Choroid plexus epithelial cell (primary cell): ENCODE measurements around the gene APOC1.

Source experiments
- DNase-seq: peaks from one replicate; pipeline ENCODE4 v3.0.0-alpha.2; 2010; ENCODE audit warnings: low read depth
- H3K4me3 ChIP-seq: 2 replicates; pipeline ENCODE4 v1.5.1; 2011; ENCODE audit warnings: low read depth, mild to moderate bottlenecking, control low read depth, low read length, moderate library complexity
- TF ChIP-seq, protein P1 (sequence below): conservative IDR thresholded peaks from 2 replicates; pipeline ENCODE4 v1.5.1; 2011; ENCODE audit warnings: low read depth, mild to moderate bottlenecking, control low read depth, inconsistent platforms, low read length, moderate library complexity

APOC1 gene

DNA sequence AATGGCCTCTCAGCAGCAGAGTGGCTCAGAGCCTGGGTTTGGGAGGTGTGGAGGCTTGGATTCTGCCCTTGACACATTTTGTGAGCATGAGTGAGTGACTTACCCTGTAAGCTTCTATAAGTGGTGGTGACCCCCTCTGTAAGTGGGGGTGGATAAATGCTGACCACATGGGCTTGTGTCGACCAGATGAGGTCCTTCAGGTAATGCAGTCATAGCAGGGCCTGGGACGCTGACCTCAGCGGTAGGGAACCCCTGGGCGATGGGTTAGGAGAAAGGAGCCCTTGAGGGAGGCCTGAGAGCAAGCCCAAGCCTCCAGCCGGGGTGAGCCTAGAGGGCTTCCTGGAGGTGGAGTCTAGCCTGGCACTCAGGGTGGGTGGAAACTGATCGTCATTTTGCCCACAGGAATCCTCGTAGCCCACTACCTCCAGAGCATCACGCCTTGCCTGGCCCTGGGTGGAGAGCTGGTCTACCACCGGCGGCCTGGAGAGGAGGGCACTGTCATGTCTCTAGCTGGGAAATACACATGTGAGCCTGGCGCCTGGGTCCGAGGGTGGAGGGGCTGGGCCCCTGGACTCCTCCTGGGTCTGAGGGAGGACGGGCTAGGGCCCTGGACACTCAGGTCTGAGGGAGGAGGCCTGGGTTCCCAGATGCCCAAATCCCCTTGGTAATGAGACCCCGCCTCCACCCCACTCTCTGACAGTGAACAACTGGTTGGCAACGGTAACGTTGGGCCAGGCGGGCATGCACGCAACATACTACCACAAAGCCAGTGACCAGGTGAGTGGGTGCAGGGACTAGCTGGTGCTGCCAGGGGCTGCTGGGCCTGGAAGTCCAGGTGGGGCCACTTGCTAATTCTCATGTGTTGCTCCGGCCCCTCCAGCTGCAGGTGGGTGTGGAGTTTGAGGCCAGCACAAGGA lies 13.8 kb upstream of the APOC1 start:
- TF ChIP-seq, protein P1, sequence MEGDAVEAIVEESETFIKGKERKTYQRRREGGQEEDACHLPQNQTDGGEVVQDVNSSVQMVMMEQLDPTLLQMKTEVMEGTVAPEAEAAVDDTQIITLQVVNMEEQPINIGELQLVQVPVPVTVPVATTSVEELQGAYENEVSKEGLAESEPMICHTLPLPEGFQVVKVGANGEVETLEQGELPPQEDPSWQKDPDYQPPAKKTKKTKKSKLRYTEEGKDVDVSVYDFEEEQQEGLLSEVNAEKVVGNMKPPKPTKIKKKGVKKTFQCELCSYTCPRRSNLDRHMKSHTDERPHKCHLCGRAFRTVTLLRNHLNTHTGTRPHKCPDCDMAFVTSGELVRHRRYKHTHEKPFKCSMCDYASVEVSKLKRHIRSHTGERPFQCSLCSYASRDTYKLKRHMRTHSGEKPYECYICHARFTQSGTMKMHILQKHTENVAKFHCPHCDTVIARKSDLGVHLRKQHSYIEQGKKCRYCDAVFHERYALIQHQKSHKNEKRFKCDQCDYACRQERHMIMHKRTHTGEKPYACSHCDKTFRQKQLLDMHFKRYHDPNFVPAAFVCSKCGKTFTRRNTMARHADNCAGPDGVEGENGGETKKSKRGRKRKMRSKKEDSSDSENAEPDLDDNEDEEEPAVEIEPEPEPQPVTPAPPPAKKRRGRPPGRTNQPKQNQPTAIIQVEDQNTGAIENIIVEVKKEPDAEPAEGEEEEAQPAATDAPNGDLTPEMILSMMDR = no peak
- no peak overlapping the region for H3K4me3 ChIP-seq
- DNase-seq = no peak

- no peak overlapping the region for H3K4me3 ChIP-seq
- no peak for DNase-seq
- TF ChIP-seq, protein P1 = no peak
Measured at GRCh38 chr19:44903216-44903601, 11.2 kb upstream of the APOC1 start.

DNA sequence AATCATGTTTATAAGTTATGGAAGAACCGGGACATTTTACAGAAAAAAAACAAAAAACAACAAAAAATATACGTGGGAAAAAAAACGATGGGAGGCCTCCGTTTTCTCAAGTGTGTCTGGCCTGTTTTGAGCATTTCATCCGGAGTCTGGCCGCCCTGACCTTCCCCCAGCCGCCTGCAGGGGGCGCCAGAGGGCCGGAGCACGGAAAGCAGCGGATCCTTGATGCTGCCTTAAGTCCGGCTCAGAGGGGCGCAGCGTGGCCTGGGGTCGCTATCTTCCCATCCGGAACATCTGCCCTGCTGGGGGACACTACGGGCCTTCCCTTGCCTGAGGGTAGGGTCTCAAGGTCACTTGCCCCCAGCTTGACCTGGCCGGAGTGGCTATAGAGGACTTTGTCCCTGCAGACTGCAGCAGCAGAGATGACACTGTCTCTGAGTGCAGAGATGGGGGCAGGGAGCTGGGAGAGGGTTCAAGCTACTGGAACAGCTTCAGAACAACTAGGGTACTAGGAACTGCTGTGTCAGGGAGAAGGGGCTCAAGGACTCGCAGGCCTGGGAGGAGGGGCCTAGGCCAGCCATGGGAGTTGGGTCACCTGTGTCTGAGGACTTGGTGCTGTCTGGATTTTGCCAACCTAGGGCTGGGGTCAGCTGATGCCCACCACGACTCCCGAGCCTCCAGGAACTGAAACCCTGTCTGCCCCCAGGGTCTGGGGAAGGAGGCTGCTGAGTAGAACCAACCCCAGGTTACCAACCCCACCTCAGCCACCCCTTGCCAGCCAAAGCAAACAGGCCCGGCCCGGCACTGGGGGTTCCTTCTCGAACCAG lies 10.6 kb upstream of the APOC1 start:
- H3K4me3 ChIP-seq = no peak overlapping the region
- TF ChIP-seq, protein P1 = peak; percentile 96
- DNase-seq = peak; percentile 75

- DNase-seq = no peak
- H3K4me3 ChIP-seq = no peak overlapping the region
- TF ChIP-seq, protein P1 = peak; percentile 43
Measured at GRCh38 chr19:44904426-44904994, 9.9 kb upstream of the APOC1 start.

DNA sequence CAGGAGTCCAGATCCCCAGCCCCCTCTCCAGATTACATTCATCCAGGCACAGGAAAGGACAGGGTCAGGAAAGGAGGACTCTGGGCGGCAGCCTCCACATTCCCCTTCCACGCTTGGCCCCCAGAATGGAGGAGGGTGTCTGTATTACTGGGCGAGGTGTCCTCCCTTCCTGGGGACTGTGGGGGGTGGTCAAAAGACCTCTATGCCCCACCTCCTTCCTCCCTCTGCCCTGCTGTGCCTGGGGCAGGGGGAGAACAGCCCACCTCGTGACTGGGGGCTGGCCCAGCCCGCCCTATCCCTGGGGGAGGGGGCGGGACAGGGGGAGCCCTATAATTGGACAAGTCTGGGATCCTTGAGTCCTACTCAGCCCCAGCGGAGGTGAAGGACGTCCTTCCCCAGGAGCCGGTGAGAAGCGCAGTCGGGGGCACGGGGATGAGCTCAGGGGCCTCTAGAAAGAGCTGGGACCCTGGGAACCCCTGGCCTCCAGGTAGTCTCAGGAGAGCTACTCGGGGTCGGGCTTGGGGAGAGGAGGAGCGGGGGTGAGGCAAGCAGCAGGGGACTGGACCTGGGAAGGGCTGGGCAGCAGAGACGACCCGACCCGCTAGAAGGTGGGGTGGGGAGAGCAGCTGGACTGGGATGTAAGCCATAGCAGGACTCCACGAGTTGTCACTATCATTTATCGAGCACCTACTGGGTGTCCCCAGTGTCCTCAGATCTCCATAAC lies 8.8 kb upstream of the APOC1 start, which contains the start of gene APOE:
TSS of gene APOE (plus strand) at position 360 of the 724 bp plus-strand sequence. CDS start 829 bp downstream, outside the sequence.
- TF ChIP-seq, protein P1 = no peak
- peak; percentile 45 for DNase-seq
- peak within 1 kb of the TSS; percentile 66 for H3K4me3 ChIP-seq

- H3K4me3 ChIP-seq = no peak overlapping the region
- DNase-seq = no peak
- TF ChIP-seq, protein P1 = no peak
Measured at GRCh38 chr19:44907613-44908012, 6.8 kb upstream of the APOC1 start.
